Testis (tissue), 2 donors: ENCODE data around the gene FGF23.

ENCODE experiments used
- CTCF ChIP-seq, 3 experiments: fragments of 450-650 bp in 2 of 3; fragments of 200-600 bp in 1 of 3; sonication (generic) in 1 of 3; IDR thresholded peaks; one replicate each; pipeline ENCODE4 v1.5.1; 2016 to 2019; ENCODE audit warnings: antibody characterized with exemption in 3 of 3, mild to moderate bottlenecking in 2 of 3, moderate library complexity in 1 of 3
- POLR2A ChIP-seq: fragments of 450-650 bp; IDR thresholded peaks from one replicate; pipeline ENCODE4 v1.6.1; 2017; ENCODE audit warnings: antibody characterized with exemption, mild to moderate bottlenecking, moderate library complexity

- no peak for TF ChIP-seq POLR2A
- no peak for TF ChIP-seq CTCF (IDR thresholded peaks at IDR 0.05)
These were observed 59.0 kb downstream of the FGF23 start for GRCh38 chr12:4320497-4320852.
